Sigmoid colon (tissue), 4 donors: Measurements from ENCODE around the gene ADO.

Experiments used
- EP300 ChIP-seq, 4 donors: sonication (generic); formaldehyde crosslinking; IDR thresholded peaks; one replicate each; pipeline ENCODE4 v1.6.1; 2017; ENCODE audit warnings: antibody characterized with exemption in 4 of 4
- POLR2A ChIP-seq, 2 donors: fragments of 450-650 bp; IDR thresholded peaks; one replicate each; pipeline ENCODE4 v1.6.1; 2016; ENCODE audit warnings: antibody characterized with exemption in 2 of 2, mild to moderate bottlenecking in 2 of 2, moderate library complexity in 2 of 2
- POLR2AphosphoS5 ChIP-seq, 4 donors: sonication (generic); formaldehyde crosslinking; IDR thresholded peaks; one replicate each; pipeline ENCODE4 v1.6.1; 2017; ENCODE audit warnings: antibody characterized with exemption in 4 of 4
- TF ChIP-seq, protein P1 (sequence below), 4 experiments: fragments of 450-650 bp in 3 of 4; fragments of 200-600 bp in 1 of 4; IDR thresholded peaks; one replicate each; pipeline ENCODE4 v1.5.1; 2016 to 2019; ENCODE audit warnings: antibody characterized with exemption in 4 of 4, mild to moderate bottlenecking in 3 of 4, moderate library complexity in 2 of 4

DNA sequence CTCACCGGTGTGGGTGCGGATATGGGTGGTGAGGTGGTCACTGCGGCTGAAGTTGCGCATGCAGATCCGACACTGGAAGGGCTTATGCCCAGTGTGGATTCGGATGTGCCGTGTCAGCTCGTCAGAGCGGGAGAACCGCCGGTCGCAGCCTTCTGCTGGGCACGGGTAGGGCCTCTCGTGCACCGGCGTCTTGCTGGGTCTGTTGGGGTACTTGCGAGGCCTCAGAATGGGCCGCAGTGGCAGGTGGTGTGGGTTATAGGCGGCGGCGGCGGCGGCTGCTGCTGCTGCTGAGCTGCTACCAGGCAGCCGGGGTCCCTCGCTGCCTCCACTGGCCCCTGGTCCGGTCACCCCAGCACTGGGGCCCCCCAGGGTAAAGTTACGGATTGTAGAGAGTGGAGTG lies 8.9 kb downstream of the ADO start:
- TF ChIP-seq, protein P1, sequence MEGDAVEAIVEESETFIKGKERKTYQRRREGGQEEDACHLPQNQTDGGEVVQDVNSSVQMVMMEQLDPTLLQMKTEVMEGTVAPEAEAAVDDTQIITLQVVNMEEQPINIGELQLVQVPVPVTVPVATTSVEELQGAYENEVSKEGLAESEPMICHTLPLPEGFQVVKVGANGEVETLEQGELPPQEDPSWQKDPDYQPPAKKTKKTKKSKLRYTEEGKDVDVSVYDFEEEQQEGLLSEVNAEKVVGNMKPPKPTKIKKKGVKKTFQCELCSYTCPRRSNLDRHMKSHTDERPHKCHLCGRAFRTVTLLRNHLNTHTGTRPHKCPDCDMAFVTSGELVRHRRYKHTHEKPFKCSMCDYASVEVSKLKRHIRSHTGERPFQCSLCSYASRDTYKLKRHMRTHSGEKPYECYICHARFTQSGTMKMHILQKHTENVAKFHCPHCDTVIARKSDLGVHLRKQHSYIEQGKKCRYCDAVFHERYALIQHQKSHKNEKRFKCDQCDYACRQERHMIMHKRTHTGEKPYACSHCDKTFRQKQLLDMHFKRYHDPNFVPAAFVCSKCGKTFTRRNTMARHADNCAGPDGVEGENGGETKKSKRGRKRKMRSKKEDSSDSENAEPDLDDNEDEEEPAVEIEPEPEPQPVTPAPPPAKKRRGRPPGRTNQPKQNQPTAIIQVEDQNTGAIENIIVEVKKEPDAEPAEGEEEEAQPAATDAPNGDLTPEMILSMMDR (IDR thresholded peaks at IDR 0.05) = no peak
- TF ChIP-seq POLR2A (IDR thresholded peaks at IDR 0.05) (no peak), POLR2AphosphoS5 (IDR thresholded peaks at IDR 0.05) (no peak), EP300 (IDR thresholded peaks at IDR 0.05) (no peak)
